DMS153 treated with DMSO at 0.1 percent for 48 hours (cell line): Measurements from ENCODE around the gene CCDC97.
A peak's percentile ranks its signal among the peaks of the same experiment; 100 is the strongest.
"Not testable (repeated sequence)": the region's sequence is repeated elsewhere in the genome, so short reads cannot be mapped to it uniquely, and the experiment has no call there.

ENCODE experiments used
- DNase-seq: peaks from one replicate; lab custom pipeline; 2025; ENCODE audit not compliant: unreplicated experiment; lab: John Stamatoyannopoulos, UW

The CCDC97 gene

DNA sequence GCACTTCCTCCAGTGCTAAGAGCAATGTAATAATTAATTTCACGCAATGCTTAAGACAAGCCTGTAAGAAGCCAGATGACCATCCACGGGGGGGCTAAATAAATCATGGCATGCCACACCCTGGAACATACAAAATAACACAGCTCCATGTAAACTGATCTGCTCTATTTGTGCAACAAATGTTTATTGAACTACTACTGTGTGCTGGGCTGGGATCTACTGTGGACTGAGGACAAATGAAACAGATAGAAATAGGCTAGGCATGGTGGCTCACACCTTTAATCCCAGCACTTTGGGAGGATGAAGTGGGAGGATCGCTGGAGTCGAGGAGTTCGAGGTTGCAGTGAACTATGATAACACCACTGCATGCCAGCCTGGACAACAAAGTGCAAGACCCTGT is 22.5 kb downstream of the CCDC97 start:
- no peak for DNase-seq

GRCh38 chr19:41334793-41335192 is 24.8 kb downstream of the CCDC97 start:
- DNase-seq = no peak

- no peak for DNase-seq
Measured at GRCh38 chr19:41335467-41335866, 25.5 kb downstream of the CCDC97 start.

- no peak for DNase-seq
Measured at GRCh38 chr19:41339936-41340335, 30.0 kb downstream of the CCDC97 start.

DNA sequence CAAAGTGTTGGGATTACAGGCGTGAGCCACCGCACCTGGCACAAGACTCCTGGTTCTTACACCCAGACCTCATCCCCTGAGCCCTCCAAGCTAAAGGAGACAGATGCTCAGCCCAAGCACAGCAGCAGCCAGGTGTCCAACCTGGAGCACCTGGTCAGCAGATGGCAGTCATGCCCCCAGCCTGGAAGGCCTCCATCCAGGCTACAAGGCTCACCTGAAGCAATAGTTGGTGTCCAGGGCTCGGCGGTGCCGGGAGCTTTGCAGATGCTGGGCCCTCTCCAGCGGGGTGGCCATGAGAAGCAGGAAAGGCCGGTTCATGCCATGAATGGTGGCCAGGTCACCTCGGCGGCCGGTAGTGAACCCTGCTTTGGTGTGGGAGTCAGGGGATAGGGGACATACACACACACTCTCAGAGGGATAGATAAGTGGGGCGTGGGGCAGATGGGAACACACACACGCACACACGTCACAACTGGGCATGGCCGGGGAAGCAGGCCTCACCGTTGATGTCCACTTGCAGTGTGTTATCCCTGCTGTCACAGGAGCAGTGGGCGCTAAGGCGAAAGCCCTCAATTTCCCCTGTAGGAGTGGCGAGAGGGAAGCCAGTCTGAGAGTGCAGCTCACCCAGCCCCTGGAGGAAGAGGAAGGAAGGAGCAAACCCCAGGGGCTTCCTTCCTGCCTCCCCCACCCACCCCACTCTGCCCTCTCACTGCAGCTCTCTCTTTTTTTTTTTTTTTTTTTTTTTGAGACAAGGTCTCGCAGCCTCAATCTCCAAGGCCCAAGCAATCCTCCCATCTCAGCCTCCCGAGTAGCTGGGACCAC is 31.9 kb downstream of the CCDC97 start:
- DNase-seq = peak; percentile 9

DNA sequence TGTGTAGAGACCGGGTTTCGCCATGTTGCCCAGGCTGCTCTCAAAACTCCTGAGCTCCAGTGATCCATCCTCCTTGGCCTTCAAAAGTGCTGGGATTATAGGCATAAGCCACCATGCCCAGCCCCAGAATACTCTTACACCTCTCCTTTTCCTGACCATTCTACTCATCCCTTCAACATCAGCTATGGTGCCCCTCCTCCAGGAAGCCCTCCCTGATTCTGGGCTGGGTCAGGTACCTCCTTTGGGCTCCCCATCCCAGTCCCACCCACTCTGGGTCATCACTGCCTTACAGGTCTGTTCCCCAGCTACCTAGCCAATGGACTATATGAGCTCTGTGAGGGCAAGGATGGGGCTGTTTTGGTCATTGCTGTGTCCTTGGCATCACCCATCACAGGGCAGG is 34.2 kb downstream of the CCDC97 start:
- DNase-seq = no peak

DNA sequence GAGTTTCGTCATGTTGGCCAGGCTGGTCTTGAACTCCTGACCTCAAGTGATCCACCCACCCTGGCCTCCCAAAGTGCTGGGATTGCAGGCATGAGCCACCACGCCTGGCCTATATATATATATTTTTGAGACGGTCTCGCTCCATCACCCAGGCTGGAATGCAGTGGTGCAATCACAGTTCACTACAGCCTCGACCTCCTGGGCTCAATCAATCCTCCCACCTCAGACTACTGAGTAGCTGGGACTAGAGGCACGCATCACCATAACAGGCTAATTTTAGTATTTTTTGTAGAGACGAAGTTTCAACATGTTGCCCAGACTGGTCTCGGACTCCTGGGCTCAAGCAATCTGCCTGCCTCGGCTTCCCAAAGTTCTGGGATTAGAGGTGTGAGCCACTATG is 36.9 kb downstream of the CCDC97 start:
- not testable (repeated sequence) for DNase-seq

GRCh38 chr19:41350735-41351338 is 40.9 kb downstream of the CCDC97 start:
- no peak for DNase-seq

DNA sequence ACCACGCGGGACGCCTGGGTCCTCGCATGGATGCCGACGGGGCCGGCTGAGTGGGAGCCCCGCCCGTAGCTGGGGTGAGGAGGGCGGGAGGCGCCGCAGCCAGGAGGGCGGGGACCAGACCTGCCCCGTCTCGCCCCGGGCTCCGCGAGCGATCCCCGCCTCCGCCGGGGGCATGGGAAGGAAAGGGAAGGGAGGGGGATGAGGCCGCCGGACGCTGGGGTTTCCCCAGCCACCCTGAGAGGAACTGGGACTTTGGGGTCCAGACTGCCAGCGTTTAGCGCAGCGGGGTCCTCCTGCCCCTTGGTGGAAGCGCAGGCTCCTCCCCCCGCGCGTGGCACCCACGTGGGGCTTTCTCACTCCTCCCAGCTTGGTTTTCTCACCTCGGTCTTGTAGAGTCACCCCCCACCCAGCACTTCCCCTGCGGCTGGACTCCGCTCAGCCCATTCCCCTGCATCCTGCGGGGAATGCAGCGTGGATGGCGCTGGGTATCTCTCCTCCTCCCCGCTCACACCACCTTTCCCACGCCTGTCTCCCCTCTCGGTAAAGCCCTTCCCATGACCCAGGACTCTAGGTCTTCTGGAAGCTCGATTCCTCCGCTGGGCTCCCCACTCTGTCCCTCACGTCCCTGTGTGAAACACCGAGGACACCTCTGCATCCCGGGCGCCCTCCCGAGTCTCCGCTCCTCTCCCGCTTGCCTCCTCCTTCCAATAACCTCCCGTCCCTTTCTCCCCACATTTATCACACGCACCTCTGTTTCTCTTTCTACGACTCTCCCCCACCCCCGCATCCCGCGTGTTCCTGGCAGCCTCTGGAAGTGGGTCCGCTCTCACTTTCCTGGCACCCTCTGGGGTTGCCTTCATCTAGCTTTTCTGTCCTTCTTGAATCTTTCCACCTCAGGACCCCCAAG is 41.6 kb downstream of the CCDC97 start:
- no peak for DNase-seq

DNA sequence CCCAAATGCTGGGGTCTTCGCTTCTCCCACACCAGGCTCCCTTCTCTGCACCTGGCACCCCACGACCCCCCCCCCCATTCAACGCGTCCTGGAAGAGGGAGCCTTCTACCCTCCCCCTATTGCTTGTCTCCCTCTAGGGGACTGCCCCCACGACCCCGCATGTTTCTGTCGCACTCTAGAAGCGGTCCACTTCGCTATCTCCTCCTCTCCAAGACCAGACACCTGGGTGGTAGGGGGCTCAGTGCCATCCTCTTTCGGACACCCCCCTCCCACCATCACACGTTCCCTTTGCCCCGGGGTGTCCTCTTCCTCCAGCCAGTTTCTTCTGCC is 42.3 kb downstream of the CCDC97 start:
- no peak for DNase-seq

GRCh38 chr19:41352609-41353465 is 42.9 kb downstream of the CCDC97 start:
- DNase-seq = no peak

DNA sequence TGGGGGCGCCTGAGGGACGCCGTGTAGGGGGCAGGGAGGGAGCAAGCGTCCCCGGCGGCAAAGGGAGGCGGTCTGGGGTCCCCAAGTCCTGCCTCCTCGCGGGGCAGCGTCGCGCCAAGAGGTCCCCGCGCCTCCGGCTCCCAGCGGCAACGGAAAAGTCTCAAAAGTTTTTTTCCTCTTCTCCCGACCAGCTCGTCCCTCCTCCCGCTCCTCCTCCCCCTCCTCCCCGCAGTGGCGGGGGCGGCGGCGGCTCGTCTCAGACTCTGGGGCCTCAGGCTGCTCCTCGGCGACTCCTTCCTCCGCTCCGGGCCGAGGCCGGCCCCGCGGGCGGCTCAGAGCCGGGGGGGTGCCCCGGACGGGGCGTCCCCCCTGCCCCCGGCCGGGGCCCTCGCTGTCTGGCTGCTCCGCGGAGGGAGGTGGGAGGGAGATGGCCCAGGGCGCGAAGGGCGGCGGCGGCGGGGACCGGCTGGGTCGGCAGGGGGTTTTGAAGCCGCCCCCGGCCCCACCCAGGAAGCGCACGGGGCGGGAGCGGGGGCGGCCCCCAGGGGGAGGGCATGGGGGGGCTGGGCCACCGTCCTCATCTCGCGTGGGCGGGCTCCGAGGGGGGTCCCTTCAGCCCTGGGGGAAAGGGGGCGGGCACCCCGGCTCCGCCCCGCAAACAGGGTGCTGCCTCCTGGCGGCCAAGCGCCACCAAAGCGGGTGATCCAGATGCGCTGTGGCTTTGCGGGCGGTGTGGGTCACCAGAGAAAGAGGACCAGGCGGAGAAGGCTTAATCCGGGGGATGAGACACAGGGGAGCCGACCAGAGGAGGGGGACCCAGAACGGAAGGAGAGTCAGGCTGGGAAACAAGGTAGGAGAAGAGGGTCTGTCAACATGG is 43.7 kb downstream of the CCDC97 start, which contains the start of gene TGFB1:
Gene TGFB1 (minus strand): TSS at position 457 of the 877 bp plus-strand sequence. CDS start 878 bp downstream, outside the sequence.
- DNase-seq = no peak

DNA sequence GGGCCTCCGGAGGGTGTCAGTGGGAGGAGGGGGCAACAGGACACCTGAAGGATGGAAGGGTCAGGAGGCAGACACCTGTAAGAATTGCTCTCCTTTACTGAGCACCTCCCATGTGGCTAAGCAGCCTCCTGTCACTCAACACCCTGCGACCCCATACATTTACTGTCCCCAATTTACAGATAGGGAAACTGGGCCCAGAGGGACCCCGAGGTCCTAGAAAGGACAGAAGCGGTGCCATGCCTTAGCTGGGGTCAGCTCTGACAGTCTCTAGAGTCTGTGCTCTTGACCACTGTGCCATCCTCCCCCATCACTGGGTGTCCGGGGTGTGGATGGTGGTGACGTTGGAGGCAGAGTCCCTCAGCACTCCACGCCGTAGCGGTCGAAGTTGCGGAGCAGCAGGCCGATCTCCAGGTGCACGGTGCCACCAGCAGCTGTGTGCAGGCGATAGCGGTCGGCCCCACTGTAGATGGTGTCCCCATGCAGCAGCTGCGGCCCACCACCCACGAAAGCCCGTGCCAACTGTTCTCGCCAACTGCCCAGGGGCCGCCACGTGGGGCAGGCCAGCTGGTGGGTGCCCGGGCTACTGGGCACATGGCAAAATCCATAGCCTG is 44.5 kb downstream of the CCDC97 start:
- no peak for DNase-seq

- DNase-seq = no peak
Measured at GRCh38 chr19:41355035-41355434, 45.1 kb downstream of the CCDC97 start.

GRCh38 chr19:41355802-41356201 is 45.8 kb downstream of the CCDC97 start:
- no peak for DNase-seq

DNA sequence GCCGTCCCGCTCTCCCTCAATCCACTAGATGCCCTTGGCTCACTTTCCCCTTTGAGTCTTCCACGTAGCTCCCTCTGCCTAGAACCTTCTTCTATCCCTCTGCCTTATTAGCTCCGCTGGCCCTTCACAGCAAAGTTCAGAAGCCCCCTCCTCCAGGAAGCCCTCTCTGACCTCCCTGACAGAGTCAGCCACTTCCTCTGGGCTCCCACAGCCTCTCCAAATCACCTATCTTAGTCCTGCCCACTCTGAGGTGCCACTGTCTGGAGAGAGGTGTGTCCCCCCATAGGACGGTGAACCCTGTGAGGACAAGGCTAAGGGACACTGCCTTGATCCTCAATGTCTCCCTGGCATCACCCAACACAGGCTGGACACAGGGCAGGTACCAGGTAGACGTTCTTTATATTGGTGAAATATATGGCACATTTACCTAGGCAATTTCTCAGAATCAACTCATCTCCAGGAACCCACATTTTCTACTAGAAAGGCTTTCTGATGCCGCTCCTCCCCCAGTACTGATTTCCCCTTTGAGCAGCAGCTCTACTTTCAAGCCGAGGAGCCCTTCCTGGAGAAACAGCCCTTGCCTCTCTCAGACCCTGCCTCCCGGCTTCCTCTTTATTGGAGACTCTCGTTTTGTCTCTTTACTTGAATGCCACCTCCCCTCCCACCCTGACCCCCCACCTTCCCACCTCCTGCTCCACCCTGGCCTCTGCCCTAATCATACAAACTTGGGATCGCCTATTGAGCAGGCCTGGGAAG is 47.2 kb downstream of the CCDC97 start:
- no peak for DNase-seq

GRCh38 chr19:41357746-41358145 is 47.8 kb downstream of the CCDC97 start:
- DNase-seq = no peak

DNA sequence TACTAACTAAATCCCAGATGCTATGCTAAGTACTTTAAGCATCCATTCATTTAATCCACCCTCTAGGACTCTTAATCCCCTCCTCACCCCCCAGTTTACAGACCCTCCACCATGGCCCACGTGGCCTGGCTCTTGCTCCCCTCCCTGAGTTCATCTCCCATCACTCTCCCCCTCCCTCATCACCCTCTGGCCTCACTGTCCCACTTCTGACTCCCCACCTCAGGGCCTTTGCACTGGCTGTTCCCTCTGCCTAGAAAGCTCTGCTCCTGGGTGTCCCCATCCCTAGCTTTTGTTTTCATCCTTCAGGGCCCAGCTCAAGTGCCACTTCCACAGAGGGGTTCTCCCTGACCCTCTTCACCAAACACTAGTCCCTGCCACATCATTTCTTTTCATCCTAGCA is 49.8 kb downstream of the CCDC97 start:
- no peak for DNase-seq
